K562 (cell line): ENCODE data around the gene ZNF775. TPM values are rescaled to one million over a fixed set of nuclear protein-coding genes. Genes with fewer than 3 reads are reported as not detected.

Source experiments
- ATF6 ChIP-seq: sonication (generic); formaldehyde crosslinking; IDR thresholded peaks from 2 replicates; pipeline ENCODE4 v1.4.0; 2020; ENCODE audit warnings: mild to moderate bottlenecking, missing genetic modification reagents
- CAMTA2 ChIP-seq: fragments of 250-450 bp; sonication (Bioruptor Pico); conservative IDR thresholded peaks from 2 replicates; pipeline ENCODE4 v1.5.1; 2022
- CHD4 ChIP-seq: fragments of 200-600 bp; sonication (generic); IDR thresholded peaks from 3 replicates; pipeline ENCODE4 v1.6.1; 2012; ENCODE audit warnings: low read depth, mild to moderate bottlenecking, mixed read lengths, low read length, inconsistent platforms; ENCODE audit not compliant: insufficient read depth, insufficient replicate concordance, poor library complexity, severe bottlenecking
- DACH1 ChIP-seq: fragments of 450-650 bp; IDR thresholded peaks from 2 replicates; pipeline ENCODE4 v1.6.1; 2018; ENCODE audit not compliant: partially characterized antibody
- E2F4 ChIP-seq: sonication (generic); formaldehyde crosslinking; IDR thresholded peaks from 2 replicates; pipeline ENCODE4 v1.8.0; 2022; ENCODE audit warnings: mild to moderate bottlenecking, low read depth, missing genetic modification reagents
- EGR1 ChIP-seq: fragments of 450-650 bp; conservative IDR thresholded peaks from 2 replicates; pipeline ENCODE4 v1.6.1; 2017; ENCODE audit warnings: mild to moderate bottlenecking
- NR2C2 ChIP-seq, 2 experiments: fragments of 200-800 bp in 1 of 2; sonication (Bioruptor generic) in 1 of 2; sonication (generic) in 1 of 2; formaldehyde crosslinking in 1 of 2; IDR thresholded peaks; 2 replicates each; pipeline versions ENCODE4 v1.6.1 to v1.8.0; 2016 to 2022; ENCODE audit warnings: mild to moderate bottlenecking in 1 of 2, missing compliant biosample characterization in 1 of 2, missing genetic modification characterization in 1 of 2, missing genetic modification reagents in 1 of 2
- POLR2G ChIP-seq: fragments of 200-400 bp; formaldehyde crosslinking; IDR thresholded peaks from 2 replicates; pipeline ENCODE4 v1.6.1; 2017; ENCODE audit warnings: low read depth, mild to moderate bottlenecking, antibody characterized with exemption, low read length, moderate library complexity
- ZFP91 ChIP-seq: sonication (generic); formaldehyde crosslinking; IDR thresholded peaks from 2 replicates; pipeline ENCODE4 v1.8.0; 2022; ENCODE audit warnings: mild to moderate bottlenecking, missing genetic modification reagents
- ZNF609 ChIP-seq: sonication (generic); formaldehyde crosslinking; IDR thresholded peaks from 2 replicates; pipeline ENCODE4 v1.8.1; 2023; ENCODE audit warnings: missing genetic modification reagents, mild to moderate bottlenecking, borderline replicate concordance
- polyA plus RNA-seq, 8 experiments: library from polyadenylated mRNA; depleted of rRNA in 4 of 8; stranded (reverse) in 5 of 8; unstranded in 3 of 8; fragments of >200 nt; fragmentation: Nextera tagmentation in 2 of 8; fragmentation: Illumina TruSeq in 1 of 8; extraction: Ambion mirVana in 2 of 8; extraction: Trizol in 1 of 8; gene quantifications; 2 replicates each; pipeline versions ENCODE4 v1.2.1 to v1.2.3, GENCODE V29; 2011 to 2014; ENCODE audit warnings: inconsistent platforms in 1 of 8, missing spikeins in 1 of 8
- total RNA-seq, 7 experiments: library from RNA; depleted of rRNA in 6 of 7; stranded (reverse); fragments of >200 nt in 6 of 7; fragmentation: Illumina TruSeq in 2 of 7; extraction: Trizol in 2 of 7; gene quantifications; 2 replicates each; pipeline versions ENCODE4 v1.2.1 to v1.2.3, GENCODE V29; 2011 to 2021; ENCODE audit warnings: low replicate concordance in 1 of 7

Gene ZNF775
- total and polyA plus RNA-seq, 9 of the 15 experiments (the other 6 are each of a cell fraction or from before 2014, with no cell fraction given): 0.04 to 18.7 (median 4.9) TPM

- TF ChIP-seq POLR2G: peak; percentile 42; the same call in 1 of the 2 replicates
- TF ChIP-seq DACH1: no peak
- peak; percentile 63; the same call in 1 of the 2 replicates for TF ChIP-seq E2F4 (CRISPR knock-in tag)
- peak; percentile 17; the same call in 1 of the 2 replicates for TF ChIP-seq EGR1
- peak; percentile 96; the same call in 1 of the 2 replicates for TF ChIP-seq ZNF609 (CRISPR knock-in tag)
- 0 out of 2 replicates have a peak, but pooled peaks have one; percentile 16 for TF ChIP-seq ZFP91
- 0 out of 2 replicates have a peak, but pooled peaks have one; percentile 5 for TF ChIP-seq CAMTA2 (CRISPR knock-in tag)
- no peak for TF ChIP-seq CHD4
- TF ChIP-seq ATF6 (CRISPR knock-in tag): no peak
- peak; percentile 59; the same call in 1 of the 2 replicates for TF ChIP-seq NR2C2 (CRISPR knock-in tag; IDR thresholded peaks at IDR 0.05)
- TF ChIP-seq NR2C2 (tag; IDR thresholded peaks at IDR 0.05): no peak
These were observed 9.2 kb upstream of the ZNF775 start (continued) for GRCh38 chr7:150369748-150370501.
